Left cardiac atrium (tissue), 4 donors: Measurements from ENCODE around the gene AAR2. TPM values are rescaled to one million over a fixed set of nuclear protein-coding genes. Genes with fewer than 3 reads are reported as not detected.
A peak's percentile ranks its signal among the peaks of the same experiment; 100 is the strongest.

ENCODE experiments used
- ATAC-seq, 2 donors: fragments of 200-7000 bp; cut with Tn5 transposase; one replicate each; pipeline ENCODE4 v1.9.1; 2020; ENCODE audit warnings: mild to moderate bottlenecking in 2 of 2, moderate library complexity in 2 of 2
- DNase-seq: peaks from one replicate; pipeline ENCODE4 v3.0.0-alpha.2; 2020
- intact Hi-C, 2 donors: fragments of 100-400 bp; cut with DNase I; formaldehyde crosslinking; loops; one replicate each; pipeline versions ENCODE4 v1.14.1 to v1.15.1; 2022 to 2023
- total RNA-seq, 2 donors: library from RNA; stranded (reverse); fragmentation: NEBNext Ultra II Directional; extraction: Animal tissue kit (Norgen Biotek cat#: 25700); gene quantifications; one replicate each; pipeline ENCODE4 v1.2.1, GENCODE V29; 2021
- donor health status: DM: no; HTN: yes; CAD: no.
- donor health status: DM: no; HTN: yes; CAD: no; lungs with severe emphysema.
- donor health status: DM: yes; HTN: yes; CAD: no.
- donor health status: Dilated cardiomyopathy.

AAR2 gene
- total RNA-seq, 2 donors from 2014 or later = 14.1 to 17.7 TPM

DNA sequence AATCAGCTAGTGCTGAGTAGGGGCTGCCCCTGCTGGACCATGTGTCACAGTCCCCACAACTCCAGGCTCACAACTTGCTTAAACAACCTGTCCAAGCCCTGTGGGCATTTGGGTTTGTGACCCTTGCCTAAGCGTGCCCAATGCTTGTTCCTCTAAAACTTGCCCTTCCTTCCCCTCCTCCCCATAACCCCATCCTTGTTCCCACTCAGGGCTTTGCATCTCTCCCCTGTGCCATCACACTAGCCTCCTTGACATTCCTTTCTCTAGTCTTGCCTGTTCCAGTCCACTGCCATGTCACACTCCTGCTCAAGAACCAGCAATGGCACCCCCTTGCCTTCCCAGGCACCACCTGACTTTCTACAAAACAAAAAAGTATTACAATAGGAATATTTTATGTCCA is 67.6 kb downstream of the AAR2 start:
- DNase-seq (no peak), ATAC-seq (no peak)
- intact Hi-C loops = no loop called here

- intact Hi-C loops = no loop called here
- ATAC-seq (no peak), DNase-seq (no peak)
These were observed 68.7 kb downstream of the AAR2 start for GRCh38 chr20:36304786-36305495.

GRCh38 chr20:36305602-36306551 is 69.6 kb downstream of the AAR2 start, which contains the start of gene DLGAP4:
Gene DLGAP4 (plus strand): TSS chr20:36306339. CDS start chr20:36431718, 125,379 bp downstream.
- ATAC-seq (peak in 1 of 2 donors; percentile 28), DNase-seq (no peak)
- intact Hi-C loops = no loop called here

Other genes with a start within 250 kb of the AAR2 start
- 10 to 100 TPM; 20.5 to 32.1 TPM for gene EPB41L1, start 81.7 kb upstream of the AAR2 start, total RNA-seq
- gene DLGAP4, start 69.9 kb downstream of the AAR2 start, total RNA-seq = 10 to 100 TPM; 45.8 to 64.3 TPM